Epithelial cell of esophagus (primary cell): ENCODE results near the gene ATP5PF.
A peak's percentile ranks its signal among the peaks of the same experiment; 100 is the strongest.
"Not testable (repeated sequence)": the region's sequence is repeated elsewhere in the genome, so short reads cannot be mapped to it uniquely, and the experiment has no call there.

ENCODE experiments used
- DNase-seq: peaks from one replicate; pipeline ENCODE4 v3.0.0; 2010; ENCODE audit warnings: low read depth
- H3K4me3 ChIP-seq: 2 replicates; pipeline ENCODE4 v1.5.1; 2011; ENCODE audit warnings: mild to moderate bottlenecking, low read length, control low read depth
- CTCF ChIP-seq: IDR thresholded peaks from 2 replicates; pipeline ENCODE4 v1.5.1; 2011; ENCODE audit warnings: low read depth, mild to moderate bottlenecking, low read length, control low read depth, inconsistent platforms; ENCODE audit not compliant: insufficient read depth; ENCODE audit errors: missing control alignments

Gene ATP5PF

GRCh38 chr21:25722631-25723030, 12.1 kb downstream of the ATP5PF start:
- H3K4me3 ChIP-seq: no peak overlapping the region
- no peak for TF ChIP-seq CTCF
- no peak for DNase-seq

- no peak overlapping the region for H3K4me3 ChIP-seq
- DNase-seq: no peak
- no peak for TF ChIP-seq CTCF
Observed at GRCh38 chr21:25721987-25722386, 12.7 kb downstream of the ATP5PF start.

- peak; percentile 51 for DNase-seq
- no peak for TF ChIP-seq CTCF
Observed at GRCh38 chr21:25717491-25718147, 17.1 kb downstream of the ATP5PF start.

GRCh38 chr21:25714066-25714465, 20.6 kb downstream of the ATP5PF start:
- H3K4me3 ChIP-seq, DNase-seq: not testable (repeated sequence)

More at GRCh38 chr21:25717491-25718147, 17.1 kb downstream of the ATP5PF start:
- H3K4me3 ChIP-seq: no peak overlapping the region

DNA sequence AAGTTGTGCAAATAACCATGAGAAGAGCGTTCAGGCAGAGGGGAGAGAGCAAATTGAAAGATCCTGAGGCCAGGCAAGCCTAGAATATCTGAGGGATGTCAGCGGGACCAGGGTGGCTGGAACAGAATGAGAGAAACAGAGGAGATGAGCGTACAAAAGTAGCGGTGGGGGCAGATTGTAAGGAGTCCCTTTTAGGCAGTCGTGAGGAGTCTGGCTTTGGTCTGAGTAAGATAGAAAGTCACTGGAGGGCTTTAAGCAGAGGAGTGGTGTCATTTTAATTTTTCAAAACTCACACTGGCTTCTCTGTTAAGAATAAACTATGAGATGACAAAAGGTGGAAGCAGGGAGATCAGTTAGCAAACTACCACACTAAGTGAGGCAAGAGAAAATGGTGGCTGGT, 24.2 kb downstream of the ATP5PF start:
- H3K4me3 ChIP-seq: no peak overlapping the region
- DNase-seq: no peak
- no peak for TF ChIP-seq CTCF

- no peak overlapping the region for H3K4me3 ChIP-seq
- TF ChIP-seq CTCF: no peak
- DNase-seq: no peak
Observed at GRCh38 chr21:25709684-25710265, 24.9 kb downstream of the ATP5PF start.

DNA sequence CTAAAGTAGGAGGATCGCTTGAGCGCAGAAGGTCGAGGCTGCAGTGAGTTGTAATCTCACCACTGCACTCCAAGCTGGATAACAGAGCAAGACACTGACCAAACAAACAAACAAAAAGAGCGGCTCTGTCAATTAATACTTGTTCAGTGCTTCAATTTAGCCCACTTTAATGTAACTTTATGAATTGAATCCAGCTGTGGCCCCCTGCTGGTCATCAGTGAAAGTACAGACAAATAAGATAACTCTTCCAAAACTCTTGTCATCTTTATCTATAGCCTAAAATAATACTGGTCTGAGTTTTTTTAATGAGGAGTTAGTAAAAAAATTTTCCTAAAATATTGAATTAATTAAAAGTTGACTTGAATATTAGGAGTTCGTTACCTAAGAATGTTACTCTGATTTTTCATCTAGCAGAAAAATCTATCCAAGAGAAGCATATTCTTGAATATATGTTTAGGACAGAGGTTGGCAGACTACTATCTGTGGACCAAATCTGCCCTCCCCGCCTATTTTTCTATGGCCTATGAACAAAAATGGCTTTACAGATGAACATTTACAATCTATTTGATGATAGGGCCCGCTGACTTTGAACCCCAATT, 26.1 kb downstream of the ATP5PF start:
- TF ChIP-seq CTCF: peak; percentile 78
- no peak overlapping the region for H3K4me3 ChIP-seq
- peak; percentile 60 for DNase-seq
